NB4 (cell line): Measurements from ENCODE around the gene CGB1.

Experiments used
- CTCF ChIP-seq: IDR thresholded peaks from one replicate; pipeline ENCODE4 v1.5.1; 2012; ENCODE audit warnings: low read depth, low read length
- MAX ChIP-seq: IDR thresholded peaks from 2 replicates; pipeline ENCODE4 v1.6.1; 2011; ENCODE audit warnings: low read depth, low read length
- MYC ChIP-seq: IDR thresholded peaks from 2 replicates; pipeline ENCODE4 v1.6.1; 2011; ENCODE audit warnings: low read depth, low read length
- POLR2A ChIP-seq: IDR thresholded peaks from 2 replicates; pipeline ENCODE4 v1.6.1; 2011; ENCODE audit warnings: mild to moderate bottlenecking; ENCODE audit not compliant: insufficient read length; ENCODE audit errors: extremely low read depth

- TF ChIP-seq CTCF = no peak
- no peak for TF ChIP-seq POLR2A
- no peak for TF ChIP-seq MAX
- no peak for TF ChIP-seq MYC
These were observed 19.5 kb downstream of the CGB1 start, which contains the start of gene LHB for GRCh38 chr19:49017041-49017665.
